Heart right ventricle (tissue), 16 donors: ENCODE data around the gene STRADA. TPM values are rescaled to one million over a fixed set of nuclear protein-coding genes. Genes with fewer than 3 reads are reported as not detected.

Experiments
- ATAC-seq, 8 donors: fragments of 200-7000 bp; cut with Tn5 transposase; one replicate each; pipeline ENCODE4 v1.9.1; 2020; ENCODE audit warnings: mild to moderate bottlenecking in 8 of 8, moderate library complexity in 8 of 8, moderate number of reproducible peaks in 1 of 8
- DNase-seq, 2 donors: peaks; one replicate each; pipeline ENCODE4 v3.0.0-alpha.2; 2020
- H3K27ac ChIP-seq, 10 donors: fragments of 200-600 bp; sonication (generic) in 2 of 10; one replicate each; pipeline versions ENCODE4 v1.5.0 to v1.8.0; 2020 to 2022; ENCODE audit warnings: mild to moderate bottlenecking in 3 of 10
- H3K27me3 ChIP-seq, 7 donors: fragments of 200-600 bp; one replicate each; pipeline ENCODE4 v1.8.0; 2021 to 2022; ENCODE audit warnings: mild to moderate bottlenecking in 2 of 7
- H3K36me3 ChIP-seq, 9 donors: fragments of 200-600 bp; sonication (generic) in 1 of 9; one replicate each; pipeline versions ENCODE4 v1.5.0 to v1.8.0; 2020 to 2022; ENCODE audit warnings: mild to moderate bottlenecking in 2 of 9
- H3K4me1 ChIP-seq, 9 donors: fragments of 200-600 bp; sonication (generic) in 1 of 9; one replicate each; pipeline versions ENCODE4 v1.5.0 to v1.8.0; 2020 to 2022; ENCODE audit warnings: mild to moderate bottlenecking in 4 of 9
- H3K4me3 ChIP-seq, 10 donors: fragments of 200-600 bp; sonication (generic) in 2 of 10; one replicate each; pipeline versions ENCODE4 v1.5.0 to v1.8.0; 2020 to 2022; ENCODE audit warnings: mild to moderate bottlenecking in 7 of 10, moderate library complexity in 2 of 10
- H3K9me3 ChIP-seq, 11 donors: fragments of 200-600 bp in 10 of 11; sonication (generic) in 2 of 11; one replicate each; pipeline versions ENCODE4 v1.5.0 to v1.8.0; 2013 to 2022; ENCODE audit warnings: mild to moderate bottlenecking in 2 of 11, control low read depth in 1 of 11, moderate library complexity in 1 of 11
- WGBS, 2 donors: extraction: QIAGEN DNeasy Blood & Tissue Kit; methylation state at CpG; one replicate each; pipeline ENCODE4 v1.1.7; 2013; ENCODE audit warnings: inconsistent platforms in 1 of 2; 5-methylcytosine and 5-hydroxymethylcytosine counted together
- intact Hi-C, 10 donors: fragments of 100-400 bp; cut with DNase I; formaldehyde crosslinking; loops; one replicate each; pipeline versions ENCODE4 v1.11.1 to v1.14.2; 2022
- polyA plus RNA-seq, 2 donors: library from polyadenylated mRNA; stranded (reverse); fragments of 200-250 nt; gene quantifications; one replicate each; pipeline ENCODE4 v1.2.3, GENCODE V29; 2013
- total RNA-seq, 10 donors: library from RNA; stranded (reverse); fragmentation: NEBNext Ultra II Directional in 3 of 10; extraction: Animal tissue kit (Norgen Biotek cat#: 25700) in 3 of 10; gene quantifications; one replicate each; pipeline versions ENCODE4 v1.2.1 to v1.2.4, GENCODE V29; 2021 to 2023
- TF ChIP-seq, protein P1 (sequence below), 9 donors: fragments of 200-600 bp; sonication (generic) in 2 of 9; IDR thresholded peaks; one replicate each; pipeline versions ENCODE4 v1.5.0 to v1.8.0; 2021 to 2022; ENCODE audit warnings: antibody characterized with exemption in 9 of 9, mild to moderate bottlenecking in 5 of 9, moderate library complexity in 1 of 9
- donor health status: Arrhythmogenic right ventricular cardiomyopathy.
- donor health status: ischemic (EF 13 %, LVEDD 7.1; RV severe dilation, severe dysfunction).
- donor health status: healthy with polysubstance abuse.
- donor health status: DM: no; HTN: yes; CAD: no.
- donor health status: DM: no; HTN: no; CAD: no.
- donor health status: ischemic (EF 25% LVEDD 6.9; RV normal size, moderate dysfunction).
- donor health status: ischemic (EF 25% LVEDD 5.7; RV mildly dilated, moderate dysfunction).
- donor health status: healthy.
- donor health status: DM: yes; HTN: yes; CAD: no.
- donor health status: Ischemic cardiomyopathy.
- donor health status: ischemic (EF 35%, LVEDD 5.7; RV mildly dilated, moderate dysfunction).
- donor health status: nonischemic (EF 11% LVEDD 7.7; RV severe dilation, severe dysfunction).
- donor health status: DM: yes; HTN: yes; CAD: no.
- donor health status: PGD.
- donor health status: ischemic (EF 29% LVEDD 5.4; RV normal size, mild dysfunction).
- donor health status: nonischemic (EF 23%, LVEDD 6.1; RV moderate dilation, normal function).

The STRADA gene
- total and polyA plus RNA-seq, 12 donors, result 12.2 to 30.0 (median 17.7) TPM

DNA sequence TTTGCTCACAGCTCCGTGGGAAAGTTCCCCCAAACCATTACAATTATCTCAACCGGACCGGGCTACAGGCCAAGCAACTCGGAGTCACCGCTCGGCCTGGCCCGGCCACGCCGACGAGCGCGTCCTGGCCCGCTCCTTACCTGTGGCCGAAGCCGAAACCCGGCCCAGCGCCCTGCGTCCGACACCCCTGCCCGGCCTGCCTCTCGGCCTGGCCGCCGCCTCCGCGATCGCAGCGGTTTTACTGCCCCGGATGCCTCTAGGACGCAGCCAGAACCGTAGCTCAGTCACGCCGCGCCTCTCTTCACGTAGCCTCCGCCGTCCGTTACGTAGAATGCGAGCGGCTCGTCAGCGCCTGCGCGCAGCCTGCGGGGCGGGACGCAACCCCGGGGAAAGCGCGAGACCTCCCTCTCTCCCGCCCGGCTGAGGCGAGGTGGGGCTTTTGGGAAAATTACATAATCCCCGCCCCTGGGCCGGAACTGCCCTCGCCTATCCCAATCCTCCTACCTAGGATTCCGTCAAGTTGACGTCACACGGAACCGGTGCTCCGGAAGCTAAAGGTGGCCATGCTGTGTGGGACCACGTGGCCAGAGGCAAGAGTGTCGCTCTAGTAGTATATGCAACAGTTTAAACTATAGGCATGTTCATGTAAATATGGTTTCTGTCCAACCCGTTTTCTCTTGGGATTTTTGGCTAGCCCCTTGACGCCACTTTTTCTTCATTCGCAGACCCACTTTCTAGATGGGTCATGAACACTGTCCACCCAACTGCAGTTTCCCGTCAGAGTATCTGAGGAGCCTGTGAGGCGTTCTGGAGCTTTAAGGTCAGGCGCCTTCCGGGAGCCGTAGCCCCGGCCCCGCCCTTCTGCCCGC, 31.9 kb upstream of the STRADA start, which contains the start of gene CCDC47:
TSS of gene CCDC47 (minus strand) at position 326 of the 869 bp plus-strand sequence. CDS start 7,422 bp downstream, outside the sequence.
- Histone ChIP-seq H3K27me3 (no peaks in the 10 kb centered on the region), H3K4me3 (peak within 1 kb of the TSS; percentile 67 to 99 (median 92)), H3K27ac (peak within 1 kb of the TSS; percentile 81 to 99 (median 96)), H3K36me3 (peaks cover 0 to 45% (median 0%) of the 10 kb centered on the region in 9 donors), H3K4me1 (peaks cover 0 to 74% (median 67%) of the 10 kb centered on the region in 9 donors), H3K9me3 (no peaks in the 10 kb centered on the region)
- peak; percentile 97 to 99 for DNase-seq
- 0 to 1% methylated on average over 74 of the region's 74 CpGs for WGBS, 2 donors
- peak; percentile 94 to 97 (median 97) for ATAC-seq
- TF ChIP-seq, protein P1, sequence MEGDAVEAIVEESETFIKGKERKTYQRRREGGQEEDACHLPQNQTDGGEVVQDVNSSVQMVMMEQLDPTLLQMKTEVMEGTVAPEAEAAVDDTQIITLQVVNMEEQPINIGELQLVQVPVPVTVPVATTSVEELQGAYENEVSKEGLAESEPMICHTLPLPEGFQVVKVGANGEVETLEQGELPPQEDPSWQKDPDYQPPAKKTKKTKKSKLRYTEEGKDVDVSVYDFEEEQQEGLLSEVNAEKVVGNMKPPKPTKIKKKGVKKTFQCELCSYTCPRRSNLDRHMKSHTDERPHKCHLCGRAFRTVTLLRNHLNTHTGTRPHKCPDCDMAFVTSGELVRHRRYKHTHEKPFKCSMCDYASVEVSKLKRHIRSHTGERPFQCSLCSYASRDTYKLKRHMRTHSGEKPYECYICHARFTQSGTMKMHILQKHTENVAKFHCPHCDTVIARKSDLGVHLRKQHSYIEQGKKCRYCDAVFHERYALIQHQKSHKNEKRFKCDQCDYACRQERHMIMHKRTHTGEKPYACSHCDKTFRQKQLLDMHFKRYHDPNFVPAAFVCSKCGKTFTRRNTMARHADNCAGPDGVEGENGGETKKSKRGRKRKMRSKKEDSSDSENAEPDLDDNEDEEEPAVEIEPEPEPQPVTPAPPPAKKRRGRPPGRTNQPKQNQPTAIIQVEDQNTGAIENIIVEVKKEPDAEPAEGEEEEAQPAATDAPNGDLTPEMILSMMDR (IDR thresholded peaks at IDR 0.05), result no peak
- intact Hi-C loops, result loop anchor here in 4 of 10 donors (1.0 to 10.0 kb wide), 3 partner anchors 32 to 69 kb away; partner anchors contain the start of genes FTSJ3 (in 2 of the 4), PSMC5 (in 2 of the 4), SMARCD2 (in 1 of the 4) and STRADA (in 1 of the 4)

DNA sequence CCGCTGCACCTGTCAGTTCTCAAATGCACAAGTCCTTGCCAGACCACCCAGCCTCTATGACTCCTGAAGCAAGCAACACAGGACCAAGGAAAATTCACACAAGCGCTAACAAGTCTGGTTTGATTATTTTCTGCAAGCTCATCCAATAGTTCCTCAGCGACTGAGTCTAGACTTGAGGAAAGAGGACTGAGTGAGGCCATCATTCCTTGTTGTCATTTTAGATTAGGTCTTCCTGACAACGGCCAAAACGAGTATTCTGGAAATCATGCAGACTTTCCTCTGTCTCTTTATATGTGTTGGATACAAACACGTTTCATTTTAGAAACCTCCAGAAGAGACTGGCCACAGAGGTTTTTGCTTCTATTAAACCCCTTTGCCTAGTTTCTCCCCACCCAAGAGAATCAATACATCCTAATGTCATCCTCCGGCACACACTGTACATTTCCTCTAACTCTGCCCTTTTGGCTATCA, 31.2 kb upstream of the STRADA start:
- no peaks in the 10 kb centered on the region for H3K27me3 ChIP-seq
- TF ChIP-seq, protein P1 (IDR thresholded peaks at IDR 0.05), result no peak
- H3K4me1 ChIP-seq, result peaks cover 0 to 74% (median 61%) of the 10 kb centered on the region in 9 donors
- peak overlapping the region; percentile 81 to 99 (median 96) for H3K27ac ChIP-seq
- intact Hi-C loops, result loop anchor here in 4 of 10 donors (1.0 to 10.0 kb wide), 3 partner anchors 32 to 69 kb away; partner anchors contain the start of genes FTSJ3 (in 2 of the 4), PSMC5 (in 2 of the 4), SMARCD2 (in 1 of the 4) and STRADA (in 1 of the 4)
- WGBS, 2 donors, result 3 to 4% methylated on average over 7 of the region's 7 CpGs
- no peak for ATAC-seq
- no peaks in the 10 kb centered on the region for H3K9me3 ChIP-seq
- H3K36me3 ChIP-seq, result peaks cover 0 to 43% (median 0%) of the 10 kb centered on the region in 9 donors
- no peak for DNase-seq
- H3K4me3 ChIP-seq, result peak overlapping the region; percentile 67 to 99 (median 86)

DNA sequence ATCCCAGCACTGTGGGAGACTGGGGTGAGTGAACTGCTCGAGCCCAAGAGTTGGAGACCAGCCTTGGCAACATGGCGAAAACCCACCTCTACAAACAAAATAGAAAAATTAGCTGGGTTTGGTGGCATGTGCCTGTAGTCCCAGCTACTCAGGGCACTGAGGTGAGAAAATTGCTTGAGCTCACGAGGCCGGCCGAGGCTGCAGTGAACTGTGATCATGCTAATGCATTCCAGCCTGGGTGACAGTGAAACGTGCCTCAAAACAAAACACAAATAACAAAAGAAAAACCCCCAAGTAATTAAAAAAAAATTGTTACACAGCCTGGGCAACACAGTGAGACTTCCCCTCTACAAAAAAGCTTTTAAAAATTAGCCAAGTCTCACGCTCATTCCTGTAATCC, 26.8 kb upstream of the STRADA start:
- Histone ChIP-seq H3K27me3 (no peaks in the 10 kb centered on the region), H3K9me3 (no peaks in the 10 kb centered on the region), H3K36me3 (peaks cover 0 to 56% (median 5%) of the 10 kb centered on the region in 9 donors), H3K4me3 (no peak overlapping the region), H3K4me1 (peaks cover 0 to 51% (median 40%) of the 10 kb centered on the region in 9 donors), H3K27ac (peak overlapping the region in 2 of 10 donors; percentile 28 to 35)
- DNase-seq (no peak), ATAC-seq (no peak)
- WGBS, 2 donors, result 80 to 84% methylated on average over 7 of the region's 7 CpGs
- TF ChIP-seq, protein P1 (IDR thresholded peaks at IDR 0.05), result no peak
- intact Hi-C loops, result no loop called here

DNA sequence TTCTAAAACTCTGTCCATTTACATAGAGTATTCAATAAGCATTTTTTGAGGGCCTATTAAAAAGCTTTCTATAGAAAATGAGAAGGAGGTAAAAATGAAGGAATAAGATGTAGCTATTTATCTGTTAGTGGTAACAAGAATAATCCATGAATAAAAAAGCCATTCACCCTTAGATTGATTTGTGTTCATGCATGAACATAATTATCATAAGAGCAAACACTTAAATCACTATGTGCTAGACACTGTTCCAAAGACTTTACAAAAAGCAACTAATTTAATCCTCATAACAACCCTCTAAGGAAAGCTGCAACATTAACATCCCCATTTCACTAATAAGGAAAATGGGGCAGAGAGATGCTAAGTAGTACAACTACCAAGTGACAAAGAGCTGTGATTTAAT, 25.2 kb upstream of the STRADA start:
- no peaks in the 10 kb centered on the region for H3K9me3 ChIP-seq
- intact Hi-C loops, result no loop called here
- H3K27me3 ChIP-seq, result no peaks in the 10 kb centered on the region
- ATAC-seq (no peak), DNase-seq (no peak)
- H3K4me3 ChIP-seq, result no peak overlapping the region
- H3K4me1 ChIP-seq, result peaks cover 0 to 41% (median 33%) of the 10 kb centered on the region in 9 donors
- TF ChIP-seq, protein P1 (IDR thresholded peaks at IDR 0.05), result no peak
- no peak overlapping the region for H3K27ac ChIP-seq
- H3K36me3 ChIP-seq, result peaks cover 0 to 73% (median 17%) of the 10 kb centered on the region in 9 donors
